HG02938 (cell line): ENCODE results near the gene GDF11.
"Not testable (repeated sequence)": the region's sequence is repeated elsewhere in the genome, so short reads cannot be mapped to it uniquely, and the experiment has no call there.

Source experiments
- ATAC-seq: cut with Tn5 transposase; IDR thresholded peaks from one replicate; pipeline ENCODE4 v1.9.1; 2021; ENCODE audit warnings: mild to moderate bottlenecking, moderate library complexity; ENCODE audit not compliant: unreplicated experiment

The GDF11 gene

GRCh38 chr12:55738123-55739024 is 4.5 kb upstream of the GDF11 start:
- ATAC-seq: peak; percentile 75

GRCh38 chr12:55739025-55739378 is 3.9 kb upstream of the GDF11 start:
- no peak for ATAC-seq

- no peak for ATAC-seq
These were observed 816 bp upstream of the GDF11 start for GRCh38 chr12:55741931-55742680.

- peak; percentile 41 for ATAC-seq
These were observed 751 bp downstream of the GDF11 start for GRCh38 chr12:55743406-55744339.

- ATAC-seq: no peak
These were observed 1.6 kb downstream of the GDF11 start for GRCh38 chr12:55744340-55745030.

GRCh38 chr12:55745361-55746173 is 2.6 kb downstream of the GDF11 start:
- ATAC-seq: no peak

GRCh38 chr12:55746174-55746912 is 3.4 kb downstream of the GDF11 start:
- ATAC-seq: no peak

GRCh38 chr12:55746913-55747231 is 4.0 kb downstream of the GDF11 start:
- no peak for ATAC-seq

- ATAC-seq: no peak
These were observed 5.5 kb downstream of the GDF11 start for GRCh38 chr12:55748230-55748993.

GRCh38 chr12:55755246-55755645 is 12.3 kb downstream of the GDF11 start:
- ATAC-seq: no peak

GRCh38 chr12:55757701-55758100 is 14.8 kb downstream of the GDF11 start:
- no peak for ATAC-seq

GRCh38 chr12:55758575-55758974 is 15.7 kb downstream of the GDF11 start:
- ATAC-seq: not testable (repeated sequence)

GRCh38 chr12:55760663-55761062 is 17.7 kb downstream of the GDF11 start:
- ATAC-seq: no peak

- no peak for ATAC-seq
These were observed 19.7 kb downstream of the GDF11 start for GRCh38 chr12:55762646-55763045.

- ATAC-seq: no peak
These were observed 22.9 kb downstream of the GDF11 start for GRCh38 chr12:55765736-55766290.

- ATAC-seq: no peak
These were observed 24.2 kb downstream of the GDF11 start for GRCh38 chr12:55767156-55767555.

- ATAC-seq: no peak
These were observed 28.8 kb downstream of the GDF11 start for GRCh38 chr12:55771736-55772135.

- no peak for ATAC-seq
These were observed 34.9 kb downstream of the GDF11 start for GRCh38 chr12:55777856-55778255.
